LoVo (cell line): ENCODE measurements around the gene ATP6V0C.
A peak's percentile ranks its signal among the peaks of the same experiment; 100 is the strongest.

ENCODE experiments used
- DNase-seq: peaks from one replicate; pipeline ENCODE4 v3.0.0-alpha.2; 2016; ENCODE audit warnings: low spot score

Gene ATP6V0C

GRCh38 chr16:2490190-2491105, 23.3 kb upstream of the ATP6V0C start:
- no peak for DNase-seq

DNA sequence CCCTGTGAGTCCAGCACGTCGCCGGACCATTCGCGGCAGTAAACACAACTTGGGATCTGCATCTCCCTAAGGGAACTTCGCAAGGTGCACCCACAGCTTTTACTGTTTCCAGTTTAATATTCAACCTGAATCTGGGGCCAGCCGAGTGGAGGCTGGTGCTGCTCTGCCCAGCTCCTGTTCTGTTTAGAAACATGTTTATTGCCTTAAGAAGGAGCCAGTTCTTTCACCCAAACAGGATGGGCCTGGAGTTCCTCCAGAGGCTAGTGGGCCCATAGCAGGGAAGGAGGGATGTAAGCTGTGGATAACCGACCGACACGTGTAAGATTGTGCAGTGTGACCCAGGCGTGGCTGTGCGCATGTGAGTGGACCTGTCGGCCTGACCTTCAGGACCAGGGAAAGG, 21.5 kb upstream of the ATP6V0C start:
- no peak for DNase-seq

GRCh38 chr16:2493605-2494004, 20.1 kb upstream of the ATP6V0C start:
- DNase-seq: no peak

DNA sequence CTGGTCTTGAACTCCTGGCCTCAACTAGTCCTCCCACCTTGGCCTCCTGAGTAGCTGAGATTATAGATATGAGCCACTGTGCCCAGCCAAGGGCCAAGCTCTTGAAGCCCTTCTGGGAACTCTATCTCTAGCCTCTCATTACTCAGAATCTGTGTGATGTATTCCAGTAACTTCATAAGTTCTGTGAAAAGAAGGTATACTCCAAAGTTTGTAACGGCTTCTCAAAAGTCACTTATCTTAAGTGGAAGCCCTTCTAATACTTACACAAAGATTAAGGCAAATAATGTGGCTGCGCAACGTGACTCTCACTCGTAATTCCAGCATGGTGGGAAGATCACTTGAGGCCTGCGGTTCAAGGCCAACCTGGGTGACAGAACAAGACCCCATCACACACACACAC, 19.1 kb upstream of the ATP6V0C start:
- no peak for DNase-seq

- no peak for DNase-seq
Measured at GRCh38 chr16:2495041-2495440, 18.7 kb upstream of the ATP6V0C start.

GRCh38 chr16:2496223-2497115, 17.3 kb upstream of the ATP6V0C start:
- no peak for DNase-seq

DNA sequence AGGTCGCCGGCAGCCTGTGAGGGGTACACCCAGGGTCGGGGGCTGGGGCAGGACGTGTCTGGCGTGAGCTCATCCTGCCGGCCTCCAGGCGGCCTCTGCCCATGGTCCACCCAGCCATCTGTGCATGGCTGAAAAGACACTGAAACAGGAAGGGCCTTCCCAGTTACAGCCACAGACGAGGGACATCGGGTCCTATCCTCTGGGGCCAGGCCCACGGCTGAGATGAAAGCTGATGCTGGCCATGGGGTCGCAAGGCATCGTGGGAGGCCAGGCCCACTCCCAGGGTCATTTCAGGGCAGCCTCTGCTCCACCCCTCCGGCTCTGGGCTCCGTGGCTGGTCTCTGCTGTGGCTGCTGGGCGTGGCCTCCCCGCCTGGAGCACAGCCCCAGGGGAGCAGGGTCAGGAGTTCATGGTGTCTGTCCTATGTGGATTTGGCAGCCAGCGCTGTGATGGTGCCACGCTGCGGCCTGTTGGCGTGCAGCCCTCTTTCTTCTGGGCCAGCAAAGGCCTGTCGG, 16.6 kb upstream of the ATP6V0C start:
- DNase-seq: no peak

DNA sequence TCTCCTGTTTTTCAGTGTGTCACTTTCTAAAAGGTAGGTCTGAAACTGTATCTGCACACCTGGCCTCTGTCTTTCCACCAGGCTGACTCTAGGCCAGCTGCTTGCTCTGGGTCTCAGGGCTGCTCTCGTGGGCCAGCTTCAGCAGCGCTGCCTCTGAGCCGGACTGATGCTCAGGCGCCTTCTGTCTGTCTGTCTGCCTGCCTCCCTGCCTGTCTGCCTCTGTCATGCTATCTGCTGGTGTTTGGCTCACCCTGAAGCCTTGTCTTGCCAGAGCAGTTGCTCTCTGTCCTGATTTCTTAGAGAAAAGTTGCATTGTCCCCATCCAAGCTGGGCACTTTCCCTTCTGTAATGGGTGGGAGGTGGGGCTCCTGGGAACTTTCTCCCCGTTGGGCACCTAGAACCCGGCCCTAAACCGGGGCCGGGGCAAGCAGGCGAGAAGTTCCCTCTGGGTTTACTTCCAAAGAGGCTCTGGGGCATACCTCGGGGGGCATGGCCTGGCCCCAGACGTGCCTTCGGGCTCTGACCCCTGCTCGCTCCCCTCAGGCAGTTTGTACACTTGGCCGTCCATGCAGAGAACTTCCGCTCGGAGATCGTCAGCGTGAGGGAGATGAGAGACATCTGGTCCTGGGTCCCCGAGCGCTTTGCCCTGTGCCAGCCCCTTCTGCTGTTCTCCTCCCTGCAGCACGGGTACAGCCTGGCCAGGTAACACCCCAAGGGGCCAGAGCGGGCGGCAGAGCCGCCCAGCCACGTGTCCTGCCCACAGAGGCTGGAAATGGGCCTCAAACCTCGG, 15.9 kb upstream of the ATP6V0C start:
- DNase-seq: no peak

GRCh38 chr16:2498531-2499253, 15.1 kb upstream of the ATP6V0C start:
- no peak for DNase-seq

GRCh38 chr16:2499454-2499853, 14.3 kb upstream of the ATP6V0C start:
- DNase-seq: no peak

DNA sequence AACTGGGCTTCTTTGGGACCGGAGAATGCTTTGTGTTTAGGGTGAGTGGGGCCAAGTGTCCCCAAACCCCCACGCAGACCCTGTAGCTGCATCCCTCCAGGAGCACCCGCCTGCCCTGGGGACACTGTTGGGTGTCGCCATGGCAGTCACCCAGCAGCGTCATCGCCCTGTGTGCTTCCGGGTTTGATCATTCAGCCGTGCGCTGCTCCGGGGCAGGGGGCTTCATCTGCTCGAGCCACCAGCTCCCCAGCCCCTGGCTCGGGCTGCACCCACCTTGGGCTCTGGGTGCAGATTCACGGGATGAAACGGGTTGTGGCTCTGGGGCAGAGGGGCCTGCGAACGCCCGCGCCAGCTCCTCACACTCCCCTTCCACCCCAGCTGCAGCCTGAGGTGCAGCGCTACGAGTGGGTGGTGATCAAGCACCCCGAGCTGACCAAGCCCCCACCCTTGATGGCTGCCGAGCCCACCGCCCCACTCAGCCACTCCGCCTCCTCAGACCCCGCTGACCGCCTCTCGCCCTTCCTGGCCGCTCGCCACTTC, 13.8 kb upstream of the ATP6V0C start:
- DNase-seq: no peak

- DNase-seq: no peak
Measured at GRCh38 chr16:2500430-2500917, 13.3 kb upstream of the ATP6V0C start.

DNA sequence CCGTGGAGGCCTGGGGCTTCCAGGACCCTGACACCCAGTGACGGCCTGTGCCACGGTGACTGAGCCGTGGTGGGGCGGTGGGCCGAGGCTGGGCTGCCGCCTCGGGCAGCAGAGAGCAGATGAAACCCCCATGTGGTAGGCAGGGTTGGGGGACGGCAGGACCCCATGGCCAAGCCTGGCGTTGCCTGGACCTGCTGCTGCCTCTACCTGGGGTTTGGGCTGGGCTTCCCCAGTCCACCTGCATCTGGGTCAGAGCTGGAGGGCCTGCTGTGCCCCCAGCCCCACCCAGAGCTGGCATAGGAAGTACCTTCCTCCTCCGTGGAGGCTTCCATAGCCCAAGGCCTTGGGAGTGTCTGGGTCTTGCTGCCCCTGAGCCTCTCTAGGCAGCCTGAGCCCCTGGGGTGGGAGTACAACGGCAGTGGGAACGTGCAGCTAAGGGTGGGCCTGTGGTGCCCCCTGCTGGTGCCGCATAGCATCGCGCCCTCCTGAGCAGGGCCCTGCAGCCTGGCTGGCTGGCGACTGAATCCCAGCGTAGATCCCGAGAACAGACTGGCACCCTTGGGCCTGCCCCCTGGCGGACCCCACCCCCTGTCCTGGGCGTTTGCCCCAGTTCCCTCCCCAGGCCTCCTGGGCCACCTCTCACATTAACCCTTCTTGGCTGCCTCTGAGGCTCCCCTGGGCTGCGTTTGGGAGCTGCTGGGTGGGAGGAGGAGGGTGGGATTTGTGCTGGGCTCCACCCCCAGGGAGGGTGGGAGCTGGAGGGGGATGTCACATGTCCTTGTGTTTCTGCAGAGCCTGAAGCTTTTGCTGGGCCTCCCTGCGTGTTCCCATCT, 12.6 kb upstream of the ATP6V0C start:
- DNase-seq: peak; percentile 46

GRCh38 chr16:2501946-2502895, 11.5 kb upstream of the ATP6V0C start:
- no peak for DNase-seq

DNA sequence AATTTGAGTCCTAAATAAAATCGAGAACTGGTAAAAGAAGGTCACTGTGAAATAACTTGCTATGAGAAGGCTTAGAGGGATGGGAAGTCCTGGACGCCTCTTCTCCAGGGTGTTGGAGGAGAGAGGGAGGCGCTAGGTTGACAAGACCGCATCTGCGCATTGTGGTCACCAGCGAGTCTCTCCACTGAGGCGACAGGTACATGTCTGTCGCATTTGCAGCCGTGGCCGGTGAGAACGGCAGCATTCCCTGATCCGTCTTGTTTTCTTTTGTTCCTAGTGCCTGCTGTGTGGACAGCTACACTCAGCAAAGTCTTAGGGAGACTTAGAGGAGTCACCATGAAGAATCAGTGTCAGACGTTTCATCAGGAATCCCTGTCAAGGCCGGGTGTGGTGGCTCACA, 8.1 kb upstream of the ATP6V0C start:
- DNase-seq: no peak

DNA sequence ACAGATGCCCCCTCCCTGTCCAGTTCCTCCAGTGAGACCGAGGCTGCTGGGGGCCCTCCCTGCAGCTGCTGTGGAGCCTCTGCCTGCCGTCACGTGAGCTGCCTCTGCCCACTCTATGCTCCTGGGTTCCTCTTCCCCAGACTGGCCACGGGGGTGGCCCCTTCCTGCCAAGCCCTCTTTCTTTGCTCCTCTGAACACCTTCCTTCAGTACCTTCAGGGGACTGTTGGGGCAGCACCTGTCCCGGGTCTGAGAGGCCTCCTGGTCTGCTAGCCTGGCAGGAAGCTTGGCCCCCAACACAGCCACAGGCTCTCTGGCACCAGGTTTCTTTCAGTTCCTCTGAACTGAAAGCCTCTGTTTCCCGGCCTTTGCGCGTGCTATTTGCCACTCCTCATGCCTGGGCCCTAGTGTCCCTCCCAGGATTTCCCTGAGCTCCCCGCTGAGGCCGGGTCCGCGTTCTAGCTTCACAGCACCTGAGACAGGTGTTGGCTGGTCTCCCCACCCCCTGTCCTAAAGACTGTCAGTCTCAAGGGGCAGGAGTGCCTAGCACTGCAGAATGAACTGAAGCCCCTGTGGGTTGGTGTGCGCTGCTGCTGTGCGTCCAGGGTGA, 6.6 kb upstream of the ATP6V0C start:
- no peak for DNase-seq

DNA sequence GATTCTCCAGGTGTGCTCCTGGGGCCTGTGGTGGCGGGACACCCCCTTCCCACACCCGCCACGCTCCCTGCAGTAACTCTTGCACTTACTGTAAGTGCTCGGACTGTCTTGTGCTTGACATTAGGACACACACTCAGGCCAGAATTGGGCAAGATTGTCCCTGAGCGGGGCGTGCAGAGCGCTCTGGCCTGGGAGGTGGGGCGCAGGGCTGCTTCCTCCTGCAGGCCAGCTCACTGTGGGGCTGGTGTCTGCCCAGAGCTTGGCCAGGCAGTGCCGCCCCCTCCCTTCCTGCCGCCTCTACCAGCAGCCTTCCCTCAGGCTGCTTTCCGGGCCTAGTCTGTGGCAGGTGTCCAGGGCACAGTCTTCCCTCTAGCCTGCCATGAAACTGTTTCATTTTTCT, 6.1 kb upstream of the ATP6V0C start:
- no peak for DNase-seq

DNA sequence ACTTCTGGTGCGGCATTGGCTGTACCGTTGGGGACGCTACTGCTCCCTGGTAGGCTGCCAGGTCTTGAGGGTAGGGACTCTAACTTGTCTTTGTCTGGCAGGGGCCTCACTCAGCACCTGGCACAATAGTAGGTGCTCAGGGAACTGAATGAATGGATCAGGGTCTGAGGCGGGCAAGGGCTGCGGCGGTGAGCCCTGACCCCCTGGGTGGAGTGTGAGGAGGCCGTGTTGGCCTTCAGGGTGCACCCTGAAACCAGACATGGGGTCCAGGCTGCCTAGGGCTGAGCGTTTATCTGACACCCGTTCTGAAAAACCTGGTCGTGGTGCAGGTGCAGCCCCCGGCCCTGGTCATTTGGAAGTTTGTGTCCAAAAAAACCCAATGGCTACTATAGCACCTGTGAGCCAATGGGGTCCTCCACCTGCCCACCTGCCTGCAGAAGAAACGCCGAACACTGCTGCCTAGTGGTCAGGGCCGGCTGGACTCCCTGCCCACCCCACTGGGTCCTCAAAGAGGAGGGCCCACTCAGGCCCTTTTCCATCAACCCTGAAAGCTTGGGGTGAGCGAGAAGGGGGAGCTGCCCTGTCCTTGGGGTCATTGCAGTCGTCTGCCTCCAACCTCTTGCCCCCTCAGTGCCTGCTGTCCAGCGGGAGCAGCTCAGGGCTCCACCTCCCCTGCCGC, 4.9 kb upstream of the ATP6V0C start:
- no peak for DNase-seq
